Calu3 (cell line): ENCODE results near the gene SERAC1. TPM values are rescaled to one million over a fixed set of nuclear protein-coding genes. Genes with fewer than 3 reads are reported as not detected.

ENCODE experiments used
- BruUV-seq: library from RNA; stranded (reverse); fragments of 400-500 nt; replicated peaks from 2 replicates; lab custom pipeline; 2021; lab: Mats Ljungman, UMichigan
- CTCF ChIA-PET: fragments of 300-600 bp; sonication (Branson Sonifier 250); formaldehyde crosslinking; loops from one replicate; lab custom pipeline; 2022; ENCODE audit warnings: antibody characterized with exemption; lab: Charles Lee
- DNase-seq: peaks from one replicate; pipeline ENCODE4 v3.0.0; 2022
- H3K27ac Mint-ChIP-seq: one replicate; pipeline ENCODE4 v1.8.0; 2022; ENCODE audit warnings: mixed read lengths; ENCODE audit not compliant: unreplicated experiment
- H3K27me3 Mint-ChIP-seq: one replicate; pipeline ENCODE4 v1.8.0; 2022; ENCODE audit warnings: mixed read lengths; ENCODE audit not compliant: unreplicated experiment
- H3K36me3 Mint-ChIP-seq: one replicate; pipeline ENCODE4 v1.8.0; 2022; ENCODE audit warnings: mild to moderate bottlenecking, moderate library complexity, mixed read lengths; ENCODE audit not compliant: insufficient read depth, unreplicated experiment
- H3K4me1 Mint-ChIP-seq: one replicate; pipeline ENCODE4 v1.8.0; 2022; ENCODE audit warnings: mild to moderate bottlenecking, low read depth, mixed read lengths; ENCODE audit not compliant: unreplicated experiment
- H3K4me3 Mint-ChIP-seq: one replicate; pipeline ENCODE4 v1.8.0; 2022; ENCODE audit warnings: mild to moderate bottlenecking, low read depth, moderate library complexity, mixed read lengths; ENCODE audit not compliant: unreplicated experiment
- H3K9me3 Mint-ChIP-seq: one replicate; pipeline ENCODE4 v1.8.0; 2022; ENCODE audit warnings: low read depth, mixed read lengths; ENCODE audit not compliant: unreplicated experiment
- intact Hi-C: fragments of 100-400 bp; cut with micrococcal nuclease; formaldehyde crosslinking; loops from one replicate; pipeline ENCODE4 v1.10.0; 2022; ENCODE audit not compliant: unreplicated experiment
- total RNA-seq: library from RNA; stranded (reverse); gene quantifications from 2 replicates; pipeline ENCODE4 v1.2.3, GENCODE V29; 2022
- TF ChIP-seq, protein P1 (sequence below): fragments of 200-600 bp; IDR thresholded peaks from one replicate; pipeline ENCODE4 v1.8.0; 2022; ENCODE audit warnings: antibody characterized with exemption; ENCODE audit not compliant: unreplicated experiment

The SERAC1 gene
- total RNA-seq, 1 experiment from 2014 or later, result 5.5 TPM

DNA sequence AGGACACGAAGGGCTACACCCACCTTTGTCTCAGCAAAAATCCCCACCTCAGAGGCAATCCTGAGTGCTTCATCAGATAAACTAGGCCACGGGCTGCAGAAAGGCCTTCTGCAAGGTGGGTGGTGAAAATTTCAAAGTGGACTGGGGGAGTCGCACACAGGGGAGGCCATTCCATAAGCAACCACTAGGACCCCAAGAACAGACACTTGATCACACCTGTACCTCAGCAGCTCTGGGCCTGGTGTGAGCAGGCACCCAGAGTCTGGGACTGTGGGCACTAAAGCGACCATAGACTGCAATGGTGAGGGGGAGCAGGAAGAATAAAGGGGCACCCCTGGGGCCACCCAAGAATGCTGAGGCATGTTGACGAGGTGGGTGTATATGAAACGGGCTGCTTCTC is 52.6 kb downstream of the SERAC1 start:
- Mint-ChIP-seq H3K4me1 (no peaks in the 10 kb centered on the region), H3K36me3 (no peaks in the 10 kb centered on the region), H3K4me3 (no peak overlapping the region), H3K9me3 (no peaks in the 10 kb centered on the region), H3K27me3 (no peaks in the 10 kb centered on the region), H3K27ac (no peak overlapping the region)
- BruUV-seq, result no TSS peak
- intact Hi-C loops, result no loop called here
- CTCF ChIA-PET, result no interaction called here
- TF ChIP-seq, protein P1, sequence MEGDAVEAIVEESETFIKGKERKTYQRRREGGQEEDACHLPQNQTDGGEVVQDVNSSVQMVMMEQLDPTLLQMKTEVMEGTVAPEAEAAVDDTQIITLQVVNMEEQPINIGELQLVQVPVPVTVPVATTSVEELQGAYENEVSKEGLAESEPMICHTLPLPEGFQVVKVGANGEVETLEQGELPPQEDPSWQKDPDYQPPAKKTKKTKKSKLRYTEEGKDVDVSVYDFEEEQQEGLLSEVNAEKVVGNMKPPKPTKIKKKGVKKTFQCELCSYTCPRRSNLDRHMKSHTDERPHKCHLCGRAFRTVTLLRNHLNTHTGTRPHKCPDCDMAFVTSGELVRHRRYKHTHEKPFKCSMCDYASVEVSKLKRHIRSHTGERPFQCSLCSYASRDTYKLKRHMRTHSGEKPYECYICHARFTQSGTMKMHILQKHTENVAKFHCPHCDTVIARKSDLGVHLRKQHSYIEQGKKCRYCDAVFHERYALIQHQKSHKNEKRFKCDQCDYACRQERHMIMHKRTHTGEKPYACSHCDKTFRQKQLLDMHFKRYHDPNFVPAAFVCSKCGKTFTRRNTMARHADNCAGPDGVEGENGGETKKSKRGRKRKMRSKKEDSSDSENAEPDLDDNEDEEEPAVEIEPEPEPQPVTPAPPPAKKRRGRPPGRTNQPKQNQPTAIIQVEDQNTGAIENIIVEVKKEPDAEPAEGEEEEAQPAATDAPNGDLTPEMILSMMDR, result no peak
- no peak for DNase-seq

DNA sequence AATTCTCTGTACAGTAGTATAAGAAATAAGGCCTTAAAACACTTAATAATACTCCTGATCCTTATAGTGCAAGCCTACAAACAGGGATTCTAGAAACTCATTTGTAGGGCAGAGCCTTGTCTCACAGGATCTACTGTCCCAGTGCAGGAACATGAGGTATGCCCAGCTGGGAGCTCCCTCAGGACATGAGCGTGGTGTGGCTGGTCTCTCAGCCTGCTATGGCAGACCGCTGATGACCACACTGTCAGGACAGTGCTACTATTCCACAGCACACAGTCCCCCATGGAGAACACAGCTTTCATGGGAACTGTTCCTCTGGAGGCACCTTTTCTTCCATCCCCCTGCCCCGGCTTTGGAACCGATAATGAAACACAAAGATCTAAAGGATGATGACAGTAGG is 53.0 kb downstream of the SERAC1 start:
- no TSS peak for BruUV-seq
- no peak overlapping the region for H3K27ac Mint-ChIP-seq
- H3K27me3 Mint-ChIP-seq, result no peaks in the 10 kb centered on the region
- H3K4me3 Mint-ChIP-seq, result no peak overlapping the region
- DNase-seq, result no peak
- H3K9me3 Mint-ChIP-seq, result no peaks in the 10 kb centered on the region
- CTCF ChIA-PET, result interaction anchor here (0.5 kb wide), 1 partner anchor 99 kb away, joined by 8 read pairs; no protein-coding TSS in a partner anchor
- intact Hi-C loops, result no loop called here
- TF ChIP-seq, protein P1, result no peak
- H3K4me1 Mint-ChIP-seq, result no peaks in the 10 kb centered on the region
- no peaks in the 10 kb centered on the region for H3K36me3 Mint-ChIP-seq

DNA sequence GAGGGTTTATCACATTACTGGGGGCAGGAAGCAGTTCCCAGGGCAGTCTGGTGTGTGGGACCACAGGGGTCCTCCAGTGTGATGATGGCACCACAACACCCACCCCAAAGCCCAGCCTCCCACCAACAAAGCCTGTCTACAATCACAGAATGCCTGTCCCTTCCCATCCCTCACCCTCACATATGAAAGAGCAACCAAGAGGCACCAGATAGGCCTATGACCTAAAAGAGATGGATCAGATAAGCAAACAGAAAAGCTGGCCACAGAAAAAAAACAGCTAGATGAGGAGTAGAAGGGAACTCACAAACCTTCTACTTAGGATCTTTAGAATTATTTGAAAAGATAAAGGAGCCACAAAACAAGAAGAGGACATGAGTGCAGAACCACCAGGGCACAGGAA is 54.3 kb downstream of the SERAC1 start:
- DNase-seq, result no peak
- CTCF ChIA-PET, result interaction anchor here (1.3 kb wide), 1 partner anchor 12 kb away, joined by 4 read pairs; no protein-coding TSS in a partner anchor
- Mint-ChIP-seq H3K27me3 (no peaks in the 10 kb centered on the region), H3K36me3 (no peaks in the 10 kb centered on the region), H3K27ac (no peak overlapping the region), H3K4me1 (no peaks in the 10 kb centered on the region), H3K9me3 (no peaks in the 10 kb centered on the region), H3K4me3 (no peak overlapping the region)
- BruUV-seq, result no TSS peak
- intact Hi-C loops, result no loop called here
- TF ChIP-seq, protein P1, result no peak

DNA sequence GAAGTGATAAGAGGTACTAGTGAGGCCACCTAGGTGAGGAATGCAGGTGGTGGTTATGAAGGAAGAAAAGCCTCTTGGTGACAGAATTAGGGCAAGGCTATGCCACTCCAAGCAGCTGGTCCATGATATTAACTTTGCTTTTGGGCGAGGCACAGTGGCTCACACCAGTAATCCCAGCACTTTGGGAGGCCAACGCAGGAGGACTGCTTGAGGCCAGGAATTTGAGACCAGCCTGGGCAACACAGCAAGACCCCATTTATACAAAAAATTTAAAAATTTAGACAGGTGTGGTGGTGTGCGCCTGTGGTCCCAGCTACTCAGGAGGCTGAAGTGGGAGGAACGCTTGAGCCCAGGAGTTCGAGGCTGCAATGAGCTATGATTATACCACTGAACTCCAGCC is 56.1 kb downstream of the SERAC1 start:
- no peaks in the 10 kb centered on the region for H3K36me3 Mint-ChIP-seq
- DNase-seq, result no peak
- BruUV-seq, result no TSS peak
- no peaks in the 10 kb centered on the region for H3K4me1 Mint-ChIP-seq
- CTCF ChIA-PET, result no interaction called here
- TF ChIP-seq, protein P1, result no peak
- no peak overlapping the region for H3K27ac Mint-ChIP-seq
- H3K27me3 Mint-ChIP-seq, result no peaks in the 10 kb centered on the region
- H3K4me3 Mint-ChIP-seq, result no peak overlapping the region
- H3K9me3 Mint-ChIP-seq, result no peaks in the 10 kb centered on the region
- intact Hi-C loops, result no loop called here
